GM12878 (cell line): Measurements from ENCODE around the gene PDE11A. TPM values are rescaled to one million over a fixed set of nuclear protein-coding genes. Genes with fewer than 3 reads are reported as not detected.

Experiments used
- ATAC-seq: fragments of 200-7000 bp; cut with Tn5 transposase; 3 replicates; pipeline ENCODE4 v1.9.1; 2020; ENCODE audit warnings: mild to moderate bottlenecking, moderate library complexity
- BruUV-seq: library from RNA; stranded (reverse); fragments of 400-500 nt; replicated peaks from 2 replicates; lab custom pipeline; 2021; lab: Mats Ljungman, UMichigan
- CTCF ChIA-PET: fragments of 300-600 bp; sonication (Branson Sonifier 250); formaldehyde crosslinking; extraction: SDS; loops from one replicate; lab custom pipeline; 2021; ENCODE audit warnings: inconsistent platforms; lab: Yijun Ruan, JAX
- POLR2A ChIA-PET: fragments of 350-600 bp; formaldehyde crosslinking; extraction: SDS; loops from one replicate; lab custom pipeline; 2021; ENCODE audit warnings: inconsistent platforms; lab: Charles Lee
- RAD21 ChIA-PET: fragments of 300-600 bp; sonication (Branson Sonifier 250); formaldehyde crosslinking; loops from one replicate; lab custom pipeline; 2023; ENCODE audit warnings: antibody characterized with exemption; ENCODE audit not compliant: unreplicated experiment; lab: Charles Lee
- SMC1A ChIA-PET: fragments of 300-600 bp; sonication (Branson Sonifier 250); formaldehyde crosslinking; loops from one replicate; lab custom pipeline; 2023; ENCODE audit not compliant: unreplicated experiment, uncharacterized antibody; lab: Charles Lee
- DNase-seq: peaks from one replicate; pipeline ENCODE4 v3.0.0-alpha.2; 2011; ENCODE audit warnings: low read depth, low spot score
- FAIRE-seq: peaks from 3 replicates; lab custom pipeline; 2011; peaks lifted over from hg19 to GRCh38; lab: Jason Lieb, UNC
- H2AFZ ChIP-seq: 2 replicates; pipeline ENCODE4 v1.6.0; 2011; ENCODE audit warnings: low read depth, low read length, control low read depth; ENCODE audit not compliant: control insufficient read depth
- H3K27ac ChIP-seq: 2 replicates; pipeline ENCODE4 v1.5.1; 2011; ENCODE audit warnings: control low read depth; ENCODE audit not compliant: control insufficient read depth, insufficient read depth
- H3K27me3 ChIP-seq, 2 experiments: replicated peaks in 1 of 2; 2 replicates each; pipeline versions ENCODE4 v1.6.0 to v1.6.1; 2011; ENCODE audit warnings: low read length in 1 of 2; ENCODE audit not compliant: control insufficient read depth in 2 of 2, insufficient read depth in 2 of 2
- H3K36me3 ChIP-seq, 2 experiments: 2 replicates each; pipeline ENCODE4 v1.5.1; 2011; ENCODE audit warnings: low read length in 1 of 2; ENCODE audit not compliant: control insufficient read depth in 2 of 2, insufficient read depth in 2 of 2
- H3K4me1 ChIP-seq: 2 replicates; pipeline ENCODE4 v1.6.1; 2011; ENCODE audit warnings: mild to moderate bottlenecking, low read length, moderate library complexity, mixed read lengths; ENCODE audit not compliant: control insufficient read depth, insufficient read depth
- H3K4me2 ChIP-seq: 2 replicates; pipeline ENCODE4 v1.6.0; 2011; ENCODE audit warnings: control low read depth; ENCODE audit not compliant: control insufficient read depth, insufficient read depth
- H3K4me3 ChIP-seq: fragments of 200-600 bp; sonication (generic); 2 replicates; pipeline ENCODE4 v1.5.1; 2016
- H3K79me2 ChIP-seq: 2 replicates; pipeline ENCODE4 v1.6.0; 2011; ENCODE audit warnings: low read length; ENCODE audit not compliant: control insufficient read depth, insufficient read depth
- H3K9ac ChIP-seq: 2 replicates; pipeline ENCODE4 v1.8.0; 2011; ENCODE audit warnings: low read length, control low read depth, mixed read lengths; ENCODE audit not compliant: control insufficient read depth, insufficient read depth
- H3K9me3 ChIP-seq: replicated peaks from 3 replicates; pipeline ENCODE4 v1.5.1; 2011; ENCODE audit warnings: mild to moderate bottlenecking, low read length; ENCODE audit not compliant: control insufficient read depth, insufficient read depth
- H4K20me1 ChIP-seq: 2 replicates; pipeline ENCODE4 v1.6.0; 2011; ENCODE audit not compliant: control insufficient read depth, insufficient read depth
- CEBPB ChIP-seq, 2 experiments: fragments of 150-350 bp in 1 of 2; IDR thresholded peaks; 2 replicates each; pipeline ENCODE4 v1.6.1; 2012 to 2014; ENCODE audit warnings: low read depth in 2 of 2, low read length in 2 of 2, borderline replicate concordance in 1 of 2, inconsistent platforms in 1 of 2
- CREB1 ChIP-seq: IDR thresholded peaks from 2 replicates; pipeline ENCODE4 v1.6.1; 2012; ENCODE audit warnings: low read depth, mild to moderate bottlenecking, inconsistent platforms
- HDAC2 ChIP-seq: fragments of 200-600 bp; sonication (generic); IDR thresholded peaks from 2 replicates; pipeline ENCODE4 v1.6.1; 2017
- HDGF ChIP-seq: fragments of 450-650 bp; IDR thresholded peaks from 2 replicates; pipeline ENCODE4 v1.6.1; 2016; ENCODE audit warnings: antibody characterized with exemption
- IRF4 ChIP-seq: IDR thresholded peaks from 2 replicates; pipeline ENCODE4 v1.6.1; 2011; ENCODE audit warnings: low read depth, low read length
- MTA2 ChIP-seq: fragments of 450-650 bp; IDR thresholded peaks from 2 replicates; pipeline ENCODE4 v1.6.1; 2016; ENCODE audit warnings: low read depth, mild to moderate bottlenecking, moderate library complexity
- NFXL1 ChIP-seq: fragments of 450-650 bp; IDR thresholded peaks from 2 replicates; pipeline ENCODE4 v1.6.1; 2017; ENCODE audit warnings: antibody characterized with exemption, mild to moderate bottlenecking, borderline replicate concordance
- POLR2AphosphoS2 ChIP-seq: IDR thresholded peaks from 2 replicates; pipeline ENCODE4 v1.6.1; 2011; ENCODE audit warnings: low read depth, mild to moderate bottlenecking, low read length, improper control_type of control experiment, moderate library complexity
- POU2F2 ChIP-seq: IDR thresholded peaks from 3 replicates; pipeline ENCODE4 v1.6.1; 2011; ENCODE audit warnings: low read depth, mild to moderate bottlenecking, low read length, borderline replicate concordance
- RCOR1 ChIP-seq: conservative IDR thresholded peaks from 2 replicates; pipeline ENCODE4 v1.6.1; 2012; ENCODE audit warnings: low read depth, low read length, improper control_type of control experiment
- SMARCA5 ChIP-seq: fragments of 450-650 bp; IDR thresholded peaks from 2 replicates; pipeline ENCODE4 v1.6.1; 2017; ENCODE audit warnings: mild to moderate bottlenecking
- SMC3 ChIP-seq: IDR thresholded peaks from 2 replicates; pipeline ENCODE4 v1.6.1; 2011; ENCODE audit warnings: low read length, improper control_type of control experiment, borderline replicate concordance
- TBL1XR1 ChIP-seq: IDR thresholded peaks from 2 replicates; pipeline ENCODE4 v1.6.1; 2012; ENCODE audit warnings: low read depth, low read length, improper control_type of control experiment
- USF1 ChIP-seq: IDR thresholded peaks from 2 replicates; pipeline ENCODE4 v1.6.1; 2011; ENCODE audit warnings: borderline replicate concordance, low read depth, mild to moderate bottlenecking, moderate library complexity, mixed read lengths, low read length; ENCODE audit not compliant: insufficient read depth; ENCODE audit errors: extremely low read length
- WGBS: methylation state at CpG from one replicate; pipeline ENCODE4 v1.1.6; 2016; ENCODE audit warnings: low lambda C conversion rate; ENCODE audit not compliant: insufficient replicate concordance, insufficient coverage; ENCODE audit errors: missing lambda C conversion rate; 5-methylcytosine and 5-hydroxymethylcytosine counted together
- in situ Hi-C: fragments of 300-500 bp; cut with MboI; formaldehyde crosslinking; loops from 9 replicates; pipeline ENCODE4 v1.14.3; 2018; ENCODE audit warnings: mixed read lengths
- intact Hi-C: fragments of 100-400 bp; cut with micrococcal nuclease; formaldehyde crosslinking; loops from one replicate; pipeline ENCODE4 v1.14.2; 2022; ENCODE audit not compliant: unreplicated experiment
- polyA plus RNA-seq, 11 experiments: library from polyadenylated mRNA; depleted of rRNA in 4 of 11; unstranded in 6 of 11; stranded (reverse) in 5 of 11; fragments of >200 nt; fragmentation: Nextera tagmentation in 4 of 11; fragmentation: Illumina TruSeq in 1 of 11; extraction: Ambion mirVana in 4 of 11; extraction: Trizol in 1 of 11; gene quantifications; 1 replicate in 1 of 11; 2 replicates in 10 of 11; pipeline versions ENCODE4 v1.2.1 to v1.2.3, GENCODE V29; 2011 to 2016; ENCODE audit warnings: inconsistent platforms in 2 of 11, missing spikeins in 2 of 11, low read depth in 1 of 11
- total RNA-seq, 4 experiments: library from RNA; depleted of rRNA in 3 of 4; stranded (reverse); fragments of >200 nt in 3 of 4; fragmentation: Illumina TruSeq in 1 of 4; extraction: Trizol in 1 of 4; gene quantifications; 2 replicates each; pipeline versions ENCODE4 v1.2.1 to v1.2.3, GENCODE V29; 2013 to 2021

PDE11A gene
- total and polyA plus RNA-seq, 10 of the 15 experiments (the other 5 are each of a cell fraction or from before 2014, with no cell fraction given) = 0.01 to 0.17 (median 0.06) TPM; not detected in 5

- no TSS peak for BruUV-seq
- Histone ChIP-seq H3K4me1 (no peaks in the 10 kb centered on the region), H3K9me3 (no peaks in the 10 kb centered on the region), H3K79me2 (no peaks in the 10 kb centered on the region), H3K4me2 (no peak overlapping the region), H4K20me1 (no peaks in the 10 kb centered on the region), H2AFZ (no peak overlapping the region), H3K4me3 (no peak overlapping the region), H3K9ac (no peak overlapping the region), H3K36me3 (no peaks in the 10 kb centered on the region), H3K27me3 (no peaks in the 10 kb centered on the region), H3K27ac (no peak overlapping the region)
- DNase-seq (no peak), FAIRE-seq (no peak), ATAC-seq (no peak)
- ChIA-PET SMC1A (interaction anchor here (0.6 kb wide), 1 partner anchor 76 kb away, joined by 4 read pairs; no protein-coding TSS in a partner anchor), RAD21 (no interaction called here), CTCF (no interaction called here), POLR2A (no interaction called here)
- WGBS = 0% methylated on average over 3 of the region's 3 CpGs
- TF ChIP-seq USF1 (no peak), TBL1XR1 (no peak), MTA2 (no peak), IRF4 (no peak), HDAC2 (no peak), SMARCA5 (no peak), HDGF (no peak), CEBPB (IDR thresholded peaks at IDR 0.05; ENCODE audit: borderline replicate concordance in 1 of 2, low read depth in 2 of 2, low read length in 2 of 2) (no peak), POLR2AphosphoS2 (no peak), RCOR1 (no peak), CREB1 (no peak), SMC3 (no peak), POU2F2 (no peak), NFXL1 (no peak)
- in situ Hi-C loops (no loop called here), intact Hi-C loops (no loop called here)
Measured at GRCh38 chr2:177869912-177870311, 202.7 kb downstream of the PDE11A start.
